CD4-positive, alpha-beta T cell (primary cell): Measurements from ENCODE around the gene RAPGEF3. TPM values are rescaled to one million over a fixed set of nuclear protein-coding genes. Genes with fewer than 3 reads are reported as not detected.
A peak's percentile ranks its signal among the peaks of the same experiment; 100 is the strongest.

Experiments
- ATAC-seq: fragments of 200-7000 bp; cut with Tn5 transposase; one replicate; pipeline ENCODE4 v1.10.0; 2022; ENCODE audit warnings: mild to moderate bottlenecking; ENCODE audit not compliant: poor library complexity
- CTCF ChIA-PET: fragments of 350-600 bp; sonication (Branson Sonifier 250); formaldehyde crosslinking; loops from one replicate; lab custom pipeline; 2021; ENCODE audit warnings: antibody characterized with exemption, inconsistent platforms; lab: Charles Lee
- POLR2A ChIA-PET: fragments of 350-600 bp; sonication (Branson Sonifier 250); formaldehyde crosslinking; loops from one replicate; lab custom pipeline; 2021; ENCODE audit warnings: antibody characterized with exemption, inconsistent platforms; lab: Charles Lee
- DNase-seq, 14 experiments: peaks; one replicate each; pipeline ENCODE4 v3.0.0-alpha.2; 2013 to 2020; ENCODE audit warnings: mixed read lengths in 2 of 14
- H3K27ac ChIP-seq, 2 donors: one replicate each; pipeline versions ENCODE4 v1.5.1 to v1.7.0; 2013; ENCODE audit warnings: low read length in 2 of 2, low read depth in 1 of 2, mild to moderate bottlenecking in 1 of 2
- H3K27me3 ChIP-seq, 2 experiments: 1 replicate in 1 of 2; 2 replicates in 1 of 2; pipeline versions ENCODE4 v1.6.1 to v1.7.0; 2013; ENCODE audit warnings: low read length in 2 of 2, control low read depth in 1 of 2, mild to moderate bottlenecking in 1 of 2, moderate library complexity in 1 of 2; ENCODE audit not compliant: insufficient read depth in 2 of 2, control insufficient read depth in 1 of 2
- H3K36me3 ChIP-seq: one replicate; pipeline ENCODE4 v1.6.1; 2013; ENCODE audit warnings: low read length, control low read depth; ENCODE audit not compliant: insufficient read depth
- H3K4me1 ChIP-seq: one replicate; pipeline ENCODE4 v1.6.1; 2013; ENCODE audit warnings: low read length, control low read depth; ENCODE audit not compliant: insufficient read depth
- H3K4me3 ChIP-seq: one replicate; pipeline ENCODE4 v1.5.1; 2013; ENCODE audit warnings: mild to moderate bottlenecking, low read length, moderate library complexity
- H3K9me3 ChIP-seq, 2 experiments: 1 replicate in 1 of 2; 2 replicates in 1 of 2; pipeline versions ENCODE4 v1.6.1 to v1.7.0; 2013; ENCODE audit warnings: low read length in 2 of 2, mild to moderate bottlenecking in 2 of 2, control low read depth in 1 of 2, moderate library complexity in 1 of 2; ENCODE audit not compliant: control insufficient read depth in 1 of 2, insufficient read depth in 1 of 2
- H3K27ac Mint-ChIP-seq: one replicate; pipeline ENCODE4 v1.8.0; 2020; ENCODE audit warnings: mixed read lengths
- H3K27me3 Mint-ChIP-seq: one replicate; pipeline ENCODE4 v1.8.0; 2021; ENCODE audit warnings: mixed read lengths
- H3K36me3 Mint-ChIP-seq: one replicate; pipeline ENCODE4 v1.8.0; 2021; ENCODE audit warnings: low read depth, mixed read lengths
- H3K4me1 Mint-ChIP-seq: one replicate; pipeline ENCODE4 v1.8.0; 2021; ENCODE audit warnings: low read depth, mixed read lengths
- H3K4me3 Mint-ChIP-seq: one replicate; pipeline ENCODE4 v1.8.0; 2020; ENCODE audit warnings: mild to moderate bottlenecking, mixed read lengths
- H3K9me3 Mint-ChIP-seq: one replicate; pipeline ENCODE4 v1.8.0; 2020; ENCODE audit warnings: mixed read lengths
- CTCF ChIP-seq: fragments of 200-600 bp; IDR thresholded peaks from one replicate; pipeline ENCODE4 v1.8.0; 2022; ENCODE audit warnings: antibody characterized with exemption, mild to moderate bottlenecking
- intact Hi-C, 2 experiments: fragments of 100-400 bp; cut with DNase I in 1 of 2; cut with micrococcal nuclease in 1 of 2; formaldehyde crosslinking; loops; one replicate each; pipeline versions ENCODE4 v1.15.1 to v1.9.0; 2023 to 2025; cut with DNase I, micrococcal nuclease
- total RNA-seq, 174 experiments: library from RNA in 2 of 174; stranded (reverse) in 2 of 174; gene quantifications; one replicate each; pipeline ENCODE4 v1.2.3 and lab custom pipeline; 2021 to 2026

Gene RAPGEF3
- total RNA-seq, 2 experiments from 2014 or later: 0.17 to 0.33 TPM

- H3K4me3 Mint-ChIP-seq: peak overlapping the region; percentile 75
- peaks cover 100% of the 10 kb centered on the region for H3K4me1 ChIP-seq
- peak overlapping the region; percentile 18 to 23 for H3K27ac ChIP-seq
- ChIA-PET CTCF (interaction anchor here (1.0 to 7.3 kb wide), 3 partner anchors 15 to 59 kb away, joined by 3 to 65 read pairs (median 16); partner anchors contain the start of gene HDAC7), POLR2A (interaction anchor here (1.2 to 2.1 kb wide), 3 partner anchors 10 to 27 kb away, joined by 4 to 14 read pairs (median 12); no protein-coding TSS in a partner anchor)
- no peak for ATAC-seq
- H3K4me3 ChIP-seq: no peak overlapping the region
- H3K27ac Mint-ChIP-seq: peak overlapping the region; percentile 96
- no peaks in the 10 kb centered on the region for H3K27me3 ChIP-seq
- intact Hi-C loops: no loop called here
- no peaks in the 10 kb centered on the region for H3K27me3 Mint-ChIP-seq
- TF ChIP-seq CTCF: no peak
- H3K9me3 Mint-ChIP-seq: no peaks in the 10 kb centered on the region
- H3K36me3 Mint-ChIP-seq: peaks cover 58% of the 10 kb centered on the region
- H3K4me1 Mint-ChIP-seq: peaks cover 88% of the 10 kb centered on the region
- no peaks in the 10 kb centered on the region for H3K9me3 ChIP-seq
- H3K36me3 ChIP-seq: peaks cover 61% of the 10 kb centered on the region
- no peak for DNase-seq
Observed at GRCh38 chr12:47803191-47803875, 44.7 kb upstream of the RAPGEF3 start.

- H3K4me3 Mint-ChIP-seq: peak overlapping the region; percentile 77
- Histone ChIP-seq H3K27me3 (no peaks in the 10 kb centered on the region), H3K27ac (peak overlapping the region; percentile 18 to 23), H3K4me1 (peaks cover 96% of the 10 kb centered on the region), H3K36me3 (peaks cover 71% of the 10 kb centered on the region), H3K9me3 (no peaks in the 10 kb centered on the region), H3K4me3 (no peak overlapping the region)
- ATAC-seq (peak; percentile 47), DNase-seq (peak in 2 of 14 experiments; percentile 47 to 52)
- intact Hi-C loops: no loop called here
- peak overlapping the region; percentile 85 for H3K27ac Mint-ChIP-seq
- H3K4me1 Mint-ChIP-seq: peaks cover 82% of the 10 kb centered on the region
- CTCF ChIA-PET: interaction anchor here (0.7 to 7.3 kb wide), 10 partner anchors 10 to 61 kb away, joined by 3 to 65 read pairs (median 4); partner anchors contain the start of gene HDAC7
- POLR2A ChIA-PET: interaction anchor here (0.8 to 2.6 kb wide), 7 partner anchors 8 to 32 kb away, joined by 3 to 12 read pairs (median 5); no protein-coding TSS in a partner anchor
- no peaks in the 10 kb centered on the region for H3K9me3 Mint-ChIP-seq
- H3K27me3 Mint-ChIP-seq: no peaks in the 10 kb centered on the region
- TF ChIP-seq CTCF: peak; percentile 15
- H3K36me3 Mint-ChIP-seq: peaks cover 63% of the 10 kb centered on the region
Observed at GRCh38 chr12:47802312-47802711, 43.6 kb upstream of the RAPGEF3 start.

DNA sequence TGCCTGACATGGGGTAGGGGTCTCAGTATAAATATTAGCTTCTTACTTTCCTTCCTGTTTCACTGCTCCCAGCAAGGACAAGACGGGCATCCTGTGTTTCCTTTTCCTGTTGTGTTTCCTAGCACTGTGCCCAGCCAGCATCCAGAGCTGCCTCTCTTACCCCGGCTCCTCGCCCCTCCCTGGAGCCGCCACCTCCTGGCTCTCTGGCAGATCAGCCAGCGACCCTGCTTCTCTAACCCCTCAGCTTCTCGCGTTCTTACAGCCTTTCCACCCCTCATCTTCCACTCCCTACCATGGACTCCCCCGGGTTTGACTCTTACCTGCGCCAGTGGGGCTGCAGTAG is 43.2 kb upstream of the RAPGEF3 start:
- no peak for TF ChIP-seq CTCF
- ATAC-seq: no peak

More for the DNA sequence above, 43.2 kb upstream of the RAPGEF3 start:
- POLR2A ChIA-PET: interaction anchor here (0.8 to 2.6 kb wide), 7 partner anchors 8 to 32 kb away, joined by 3 to 12 read pairs (median 5); no protein-coding TSS in a partner anchor
- Histone ChIP-seq H3K27me3 (no peaks in the 10 kb centered on the region), H3K4me3 (no peak overlapping the region), H3K36me3 (peaks cover 75% of the 10 kb centered on the region), H3K9me3 (no peaks in the 10 kb centered on the region), H3K27ac (peak overlapping the region in 1 of 2 donors; percentile 18), H3K4me1 (peaks cover 92% of the 10 kb centered on the region)
- DNase-seq: no peak
- Mint-ChIP-seq H3K9me3 (no peaks in the 10 kb centered on the region), H3K4me1 (peaks cover 78% of the 10 kb centered on the region), H3K36me3 (peaks cover 68% of the 10 kb centered on the region), H3K27me3 (no peaks in the 10 kb centered on the region), H3K27ac (peak overlapping the region; percentile 85), H3K4me3 (peak overlapping the region; percentile 23)
- intact Hi-C loops: no loop called here
- CTCF ChIA-PET: interaction anchor here (1.1 to 7.3 kb wide), 9 partner anchors 10 to 60 kb away, joined by 3 to 65 read pairs (median 4); partner anchors contain the start of gene HDAC7
